CD4-positive, alpha-beta T cell treated with Interferon gamma for 1 hour (primary cell): Measurements from ENCODE around the gene TMC5.
"Not testable (repeated sequence)": the region's sequence is repeated elsewhere in the genome, so short reads cannot be mapped to it uniquely, and the experiment has no call there.

ENCODE experiments used
- DNase-seq: peaks from one replicate; pipeline ENCODE4 v3.0.0-alpha.2; 2020

The TMC5 gene

DNA sequence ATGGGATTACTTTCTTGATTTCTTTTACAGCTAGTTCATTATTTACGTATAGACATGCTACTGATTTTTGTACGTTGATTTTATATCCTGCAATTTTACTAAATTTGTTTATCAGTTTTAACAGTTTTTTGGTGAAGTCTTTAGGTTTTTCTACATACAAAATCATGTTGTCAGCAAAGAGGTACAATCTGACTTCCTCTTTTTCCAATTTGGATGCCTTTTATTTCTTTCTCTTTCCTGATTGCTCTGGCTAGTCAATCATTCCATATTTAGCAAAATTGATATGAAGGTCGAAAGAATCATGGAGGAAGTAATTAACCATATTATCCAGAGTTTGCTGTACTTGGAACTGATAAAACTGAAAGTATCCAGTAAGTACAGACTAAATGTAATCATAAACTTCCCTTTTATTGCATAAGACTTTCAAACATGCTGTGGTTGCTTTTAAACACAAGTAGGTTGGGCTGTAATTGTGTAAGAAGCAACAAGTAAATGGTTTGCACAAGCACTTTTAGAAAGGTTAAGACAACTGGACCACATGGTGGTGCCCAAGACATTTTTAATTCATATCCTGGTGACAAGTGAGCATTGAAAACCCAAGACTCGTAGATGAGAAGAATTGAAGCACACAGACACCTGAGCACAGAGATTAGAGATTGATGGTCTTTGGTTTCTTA, 95.8 kb downstream of the TMC5 start:
- no peak for DNase-seq

DNA sequence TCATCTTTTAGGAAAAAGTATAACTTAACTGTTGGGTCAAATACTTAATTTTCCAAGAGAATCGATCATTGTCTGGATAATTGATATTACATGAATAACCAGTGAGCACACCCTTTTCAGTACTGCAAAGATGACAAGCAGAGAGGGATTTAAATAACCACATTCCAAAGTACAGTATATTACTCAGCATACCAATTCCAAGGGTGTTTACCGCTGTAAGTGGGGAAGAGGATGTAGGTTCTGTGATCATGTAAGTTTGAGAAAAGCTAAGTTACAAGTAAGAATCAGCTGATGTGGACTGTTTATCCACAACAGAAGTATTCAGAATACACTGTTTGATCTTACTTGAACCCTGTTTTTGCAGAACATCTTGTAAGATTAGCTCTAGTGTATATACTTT, 98.1 kb downstream of the TMC5 start:
- DNase-seq = no peak

DNA sequence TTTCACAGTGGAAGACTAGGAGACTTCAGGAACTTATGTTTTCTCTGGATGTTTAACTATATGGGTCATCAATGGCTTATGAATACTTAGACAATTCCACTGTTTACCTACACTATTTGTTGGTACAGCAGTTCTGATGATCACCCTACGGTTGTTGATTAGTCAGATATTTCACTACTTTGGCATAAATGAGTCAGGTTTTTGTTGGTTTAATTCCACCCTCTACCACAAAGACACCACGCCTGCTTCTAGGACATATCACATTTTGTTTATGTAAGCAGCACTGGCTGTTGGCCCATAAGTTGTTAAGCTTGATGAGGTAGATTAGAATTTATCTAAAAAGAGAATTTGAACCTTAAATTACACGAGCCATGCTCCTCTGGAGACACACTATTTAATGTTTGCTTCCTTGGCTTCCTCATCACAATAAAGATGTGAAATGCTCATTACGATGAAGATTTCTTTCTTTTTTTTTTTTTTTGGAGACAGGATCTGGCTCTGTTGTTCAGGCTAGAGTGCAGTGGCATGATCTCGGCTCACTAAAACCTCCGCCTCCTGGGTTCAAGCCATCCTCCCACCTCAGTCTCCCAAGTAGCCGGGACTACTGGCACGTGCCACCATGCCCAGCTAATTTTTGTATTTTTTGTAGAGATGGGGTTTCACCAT, 99.9 kb downstream of the TMC5 start:
- DNase-seq = no peak

DNA sequence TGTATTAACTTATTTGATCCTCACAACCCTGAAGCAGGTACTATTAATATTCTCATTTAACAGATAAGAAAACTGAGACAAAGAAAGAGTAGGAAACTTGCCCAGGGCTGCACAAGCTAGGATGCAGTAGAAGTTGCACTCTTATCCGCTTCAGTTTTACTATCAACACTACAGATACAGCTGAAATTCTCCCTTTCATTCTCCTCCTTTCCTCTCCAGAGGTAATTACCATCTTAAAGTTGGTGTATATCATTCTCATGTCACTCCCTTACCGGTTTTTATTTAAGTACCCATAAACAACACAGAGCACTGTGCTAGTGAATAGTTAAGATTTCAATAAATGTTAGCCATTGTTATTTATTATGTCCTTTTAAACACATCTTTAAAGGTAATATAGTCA, 100.7 kb downstream of the TMC5 start:
- no peak for DNase-seq

DNA sequence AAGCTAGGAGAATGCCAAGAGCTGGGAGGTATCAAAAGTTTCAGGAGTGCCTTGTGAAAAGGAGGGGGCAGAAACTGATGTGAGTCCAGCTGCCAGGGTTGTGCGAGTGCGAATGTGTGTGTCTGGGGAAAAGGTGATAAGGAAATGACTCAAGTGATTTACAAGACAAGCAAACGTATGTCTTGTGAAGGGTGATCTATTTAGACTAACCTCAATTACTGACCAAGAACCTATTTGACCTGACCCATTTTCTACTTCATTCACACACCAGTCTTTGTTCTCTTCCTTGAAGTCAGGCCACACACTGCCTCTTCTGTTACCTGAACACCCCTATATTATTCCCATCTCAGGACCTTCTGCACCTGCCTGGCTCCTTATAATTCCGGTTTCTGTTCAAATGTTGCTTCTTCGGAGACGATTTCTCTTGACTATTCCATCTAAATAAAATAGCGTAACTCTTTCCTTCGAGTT, 103.2 kb downstream of the TMC5 start:
- DNase-seq = no peak

DNA sequence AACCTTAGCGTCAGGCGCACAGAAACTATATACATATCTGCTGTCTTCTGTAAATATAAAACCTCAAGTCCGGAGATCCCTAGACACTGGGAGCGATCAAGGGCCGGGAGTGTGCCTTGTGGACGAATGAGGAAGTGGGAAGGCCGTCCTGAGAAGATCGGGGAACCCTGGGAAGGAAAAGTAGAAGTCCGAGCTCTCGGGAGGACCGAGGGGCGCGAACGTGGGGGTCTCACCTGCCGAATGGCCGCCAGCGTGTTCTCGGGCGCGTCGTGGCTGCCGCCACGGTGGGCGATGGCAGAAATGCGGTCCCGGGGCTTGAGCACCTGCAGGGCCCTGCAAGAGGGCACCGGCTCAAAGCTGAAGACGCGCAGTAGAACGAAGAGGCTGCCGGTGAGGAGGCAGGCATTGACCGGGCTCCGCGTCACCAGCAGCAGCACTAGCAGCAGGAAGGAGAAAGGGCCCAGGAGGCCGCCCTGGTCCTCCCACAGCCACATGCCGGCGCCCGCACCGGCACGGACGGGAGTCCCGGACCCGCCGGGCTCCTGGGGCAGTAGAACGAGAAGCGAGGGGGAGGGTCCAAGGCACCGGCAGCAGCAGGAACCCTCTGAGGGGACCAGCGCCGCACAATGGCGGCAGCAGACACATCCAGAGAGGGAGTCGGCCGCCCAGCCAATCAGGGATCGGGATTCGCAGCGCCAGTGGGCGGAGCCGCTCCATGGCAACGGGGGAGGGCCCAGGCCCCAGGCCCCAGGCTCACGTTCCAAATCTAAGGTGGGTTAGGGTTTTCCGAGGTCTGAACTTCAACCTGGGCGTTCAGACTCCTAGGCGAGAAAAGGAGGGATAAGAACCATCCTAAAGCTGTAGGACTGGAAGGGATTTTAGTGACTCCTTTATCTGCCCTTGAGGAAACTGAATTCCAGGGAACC, 104.1 kb downstream of the TMC5 start, which contains the start of gene GDE1:
Gene GDE1 (minus strand): TSS at position 628 of the 926 bp plus-strand sequence. CDS start 134 bp downstream, at position 494.
- peak; percentile 92 for DNase-seq

DNA sequence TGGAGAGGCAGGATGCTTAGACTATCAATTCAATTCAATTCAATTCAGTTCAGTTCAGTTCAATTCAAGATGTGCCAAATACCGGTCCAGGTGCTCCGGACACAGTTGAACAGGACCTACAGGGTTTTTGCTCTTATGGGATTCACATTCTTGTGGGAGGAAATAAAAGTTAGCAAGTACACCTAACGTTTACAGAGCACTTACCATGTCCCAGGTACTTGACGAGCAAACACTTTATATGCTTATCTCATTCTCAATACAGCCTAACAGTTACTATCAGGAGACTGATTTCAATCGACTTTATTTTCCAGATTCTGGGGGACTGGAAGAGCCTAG, 104.7 kb downstream of the TMC5 start:
- DNase-seq = no peak

DNA sequence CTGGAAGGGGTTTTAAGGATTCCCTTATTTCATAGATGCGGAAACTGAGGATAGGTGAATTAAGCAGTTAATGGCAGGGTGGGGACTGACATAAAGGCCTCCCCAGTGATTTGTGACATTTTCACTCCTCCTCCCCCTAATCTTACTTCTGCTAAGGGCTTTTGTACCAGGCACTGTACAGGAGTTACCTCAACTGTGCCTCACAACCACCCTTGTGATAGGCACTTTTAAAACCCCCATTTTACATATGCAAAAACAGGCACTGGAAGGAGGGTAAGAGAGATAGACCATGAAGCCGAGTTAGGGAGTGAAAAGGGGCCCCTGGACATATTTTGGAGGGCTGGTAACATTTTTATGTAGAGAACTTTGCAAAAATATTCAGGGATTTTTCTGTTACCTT, 105.1 kb downstream of the TMC5 start:
- no peak for DNase-seq

DNA sequence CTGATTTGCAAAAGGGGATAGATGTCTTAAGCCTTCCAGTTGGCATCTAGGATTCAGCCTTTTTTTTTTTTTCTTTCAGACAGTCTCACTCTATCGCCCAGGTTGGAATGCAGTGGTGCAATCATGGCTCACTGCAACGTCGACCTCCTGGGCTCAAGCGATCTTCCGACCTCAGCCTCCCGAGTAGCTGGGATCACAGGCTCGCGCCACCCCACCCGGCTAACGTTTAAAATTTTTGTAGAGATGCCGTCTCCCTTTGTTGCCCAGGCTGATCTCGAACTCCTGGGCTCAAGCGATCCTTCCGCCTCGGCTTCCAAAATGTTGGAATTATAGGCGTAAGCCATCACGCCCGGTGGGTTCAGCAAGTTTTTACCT, 105.5 kb downstream of the TMC5 start:
- DNase-seq = no peak

DNA sequence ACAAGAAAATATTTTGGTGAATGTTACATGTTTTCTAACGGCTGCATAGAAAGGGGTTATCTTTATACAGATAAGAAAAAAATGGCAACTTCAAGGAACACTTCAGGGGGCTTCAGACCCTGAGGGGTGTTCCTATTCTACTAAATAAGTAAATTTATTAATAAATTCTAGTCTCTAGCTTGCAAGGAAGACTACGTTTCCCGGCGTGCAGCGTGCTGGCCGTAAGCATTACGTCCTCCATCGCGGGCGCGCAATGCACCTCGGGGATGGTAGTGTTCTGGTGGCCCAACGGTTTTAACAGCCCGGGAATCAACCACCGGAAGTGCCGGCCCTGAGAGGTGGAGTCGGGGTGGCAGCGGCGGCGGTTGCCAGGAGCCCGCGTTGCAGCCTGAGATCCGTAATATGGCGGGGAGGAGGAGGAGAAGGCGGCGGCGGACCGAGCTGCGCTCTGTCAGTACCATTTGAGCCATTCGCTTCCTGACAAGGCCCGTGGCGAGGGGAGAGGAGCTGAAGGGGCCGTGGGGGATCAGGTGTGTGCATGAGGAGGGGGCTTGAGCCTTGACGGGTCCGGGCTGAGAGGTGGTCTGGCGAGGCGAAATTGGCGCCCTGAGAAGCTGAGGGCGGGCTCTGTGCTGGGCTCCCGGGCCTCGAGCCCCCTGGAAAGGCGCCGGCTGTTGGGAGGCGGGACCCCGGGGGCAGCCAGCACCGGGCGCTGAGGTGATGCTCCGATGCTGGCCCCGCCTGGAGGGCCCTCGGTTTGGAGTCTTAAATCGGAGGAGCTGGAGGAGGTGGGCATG, 106.1 kb downstream of the TMC5 start, which contains the start of gene CCP110:
Gene CCP110 (plus strand): TSS at position 384 of the 797 bp plus-strand sequence. CDS start 3,940 bp downstream, outside the sequence.
- peak; percentile 92 for DNase-seq

DNA sequence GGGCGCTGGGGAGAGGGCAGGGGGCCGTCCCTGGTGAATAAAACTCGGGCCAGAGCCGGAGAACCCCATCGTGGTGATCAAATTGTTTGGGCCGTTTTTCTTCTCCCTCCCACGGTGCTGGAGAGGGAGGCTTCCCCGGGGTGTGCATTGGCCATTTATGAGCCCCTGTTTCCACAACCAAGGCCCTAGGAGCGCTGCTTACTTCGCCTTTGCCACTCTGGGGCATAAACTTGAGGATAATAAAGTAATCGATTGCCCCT, 106.6 kb downstream of the TMC5 start:
- no peak for DNase-seq

DNA sequence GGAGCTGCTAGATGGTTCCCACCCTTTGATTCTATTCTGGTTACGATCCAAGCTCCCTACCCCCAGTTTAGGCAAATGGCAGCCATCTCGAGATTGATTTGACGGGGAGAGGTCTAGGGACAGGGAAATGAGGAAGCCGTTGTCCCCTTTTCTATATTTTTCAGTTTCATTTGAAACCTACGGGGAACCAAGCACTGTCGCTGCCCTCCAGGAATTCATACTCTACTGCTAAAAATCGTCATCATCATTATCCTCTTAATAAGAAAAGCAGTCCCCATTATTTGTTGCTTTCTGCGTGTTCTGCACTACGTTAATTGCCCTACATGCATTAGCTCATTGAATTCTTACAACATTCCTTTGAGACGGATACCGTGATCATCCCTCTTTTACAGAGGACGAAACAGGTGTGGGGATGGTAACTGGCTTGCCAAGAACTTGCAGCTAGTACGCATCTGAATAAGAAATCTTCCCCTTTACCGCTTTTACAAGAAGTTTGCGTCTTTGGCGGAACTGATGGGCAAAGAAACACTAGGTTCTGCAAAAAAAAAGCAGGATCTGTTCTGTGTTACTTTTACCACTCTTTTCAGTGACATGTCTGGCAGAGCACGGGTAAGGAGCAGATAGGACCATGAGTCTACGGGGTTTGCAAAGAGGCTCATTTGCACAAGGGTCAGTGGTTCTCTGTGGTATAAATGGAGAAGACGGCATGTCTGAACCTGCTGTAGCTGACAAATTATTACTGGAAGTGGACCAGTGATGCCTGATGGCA, 107.1 kb downstream of the TMC5 start:
- no peak for DNase-seq

DNA sequence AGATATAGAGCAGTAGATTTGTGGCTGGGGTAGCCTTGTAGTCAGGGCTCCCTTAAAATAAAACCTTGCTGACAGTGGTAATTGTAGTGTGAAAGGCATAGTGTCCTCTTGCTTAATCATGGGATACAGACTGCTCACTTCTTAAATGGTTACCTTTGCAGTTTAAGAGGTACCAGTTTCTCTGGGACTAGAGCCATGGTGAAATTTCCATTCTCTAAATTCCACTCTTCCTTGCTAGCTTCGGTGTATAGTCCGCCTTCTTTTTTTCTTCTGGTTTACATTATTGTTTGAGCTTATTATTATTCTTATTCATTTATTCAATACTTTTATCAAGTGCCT, 107.7 kb downstream of the TMC5 start:
- DNase-seq = no peak

DNA sequence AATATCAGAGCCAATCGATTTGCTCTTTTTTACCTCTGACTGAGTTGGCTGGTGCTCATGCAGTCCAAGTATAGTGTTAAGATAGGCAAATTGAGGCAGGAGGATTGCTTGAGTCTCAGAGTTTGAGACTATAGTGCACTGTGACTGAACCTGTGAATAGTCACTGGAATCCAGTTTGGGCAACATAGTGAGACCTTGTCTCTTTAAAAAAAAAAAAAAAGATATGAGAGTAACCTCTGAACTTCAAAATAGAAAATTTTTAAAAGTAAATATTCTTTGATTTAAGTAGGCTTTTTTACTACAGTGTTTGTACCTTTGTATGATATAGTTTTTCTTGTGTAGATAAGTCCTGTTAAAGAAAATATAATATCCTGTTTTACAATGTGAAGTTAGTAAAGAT, 109.5 kb downstream of the TMC5 start:
- no peak for DNase-seq

DNA sequence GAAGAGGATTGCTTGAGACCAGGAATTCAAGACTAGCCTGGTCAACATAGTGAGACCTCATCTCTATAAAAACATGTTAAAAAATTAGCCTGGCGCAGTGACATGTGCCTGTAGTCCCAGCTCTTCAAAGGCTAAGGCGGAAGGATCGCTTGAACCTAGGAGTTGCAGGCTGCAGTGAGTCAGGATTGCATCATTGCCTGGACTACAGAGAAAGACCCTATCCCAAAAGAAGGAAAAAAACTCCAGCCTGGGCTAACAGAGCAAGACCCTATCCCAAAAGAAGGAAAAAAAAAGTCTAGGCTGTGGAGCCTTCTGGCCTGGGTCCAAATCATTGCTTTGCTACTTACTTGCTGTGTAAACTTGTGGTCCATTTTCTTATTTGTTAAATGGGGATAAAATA, 111.0 kb downstream of the TMC5 start:
- no peak for DNase-seq

DNA sequence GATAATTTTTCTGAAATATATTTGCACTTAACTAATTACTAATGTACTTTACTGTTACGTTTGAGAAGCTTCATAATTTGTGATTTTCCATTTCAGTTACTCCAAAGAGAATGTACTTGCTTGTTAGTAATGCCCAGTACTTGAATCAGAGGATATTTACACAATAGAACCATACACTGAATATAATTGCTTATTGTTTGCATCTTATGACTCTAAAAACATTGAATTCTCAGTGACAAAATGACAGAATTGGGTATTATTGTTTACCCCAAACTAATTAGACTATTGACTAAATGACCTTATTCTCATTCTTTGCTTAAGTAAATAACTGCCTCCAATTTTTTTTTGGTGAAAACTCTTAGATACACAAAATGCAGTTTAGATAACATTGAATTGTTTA, 114.9 kb downstream of the TMC5 start:
- no peak for DNase-seq

DNA sequence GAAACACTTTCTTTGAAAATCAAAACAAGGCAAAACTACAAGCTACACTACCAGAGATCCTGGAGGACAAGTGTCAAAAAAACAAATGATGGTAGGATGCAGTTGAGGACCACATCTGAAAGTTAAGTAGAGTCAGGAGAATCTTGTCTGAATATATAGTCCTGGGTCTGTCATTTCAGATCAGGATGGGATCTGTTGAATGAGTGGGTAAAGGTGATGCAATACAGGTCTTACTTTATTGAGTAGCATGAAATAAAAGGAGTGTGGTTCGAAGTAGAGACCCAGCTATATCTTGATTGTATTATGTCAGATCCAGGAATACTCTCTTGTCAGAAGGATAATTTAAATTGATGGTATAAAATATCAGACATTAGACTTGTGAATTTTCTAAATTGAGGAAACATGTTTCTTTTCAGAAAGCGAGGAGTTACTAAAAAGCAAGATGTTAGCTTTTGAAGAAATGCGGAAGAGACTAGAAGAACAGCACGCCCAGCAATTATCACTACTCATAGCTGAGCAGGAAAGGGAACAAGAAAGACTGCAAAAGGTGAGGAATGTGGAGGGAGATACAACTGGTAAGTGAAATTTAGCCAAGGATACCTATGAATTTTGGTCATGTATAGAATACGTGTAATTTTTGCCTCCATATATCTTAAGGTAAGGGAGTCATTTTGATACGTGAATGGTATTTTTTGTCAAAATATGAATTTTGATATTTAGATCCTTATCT, 122.7 kb downstream of the TMC5 start:
- no peak for DNase-seq

DNA sequence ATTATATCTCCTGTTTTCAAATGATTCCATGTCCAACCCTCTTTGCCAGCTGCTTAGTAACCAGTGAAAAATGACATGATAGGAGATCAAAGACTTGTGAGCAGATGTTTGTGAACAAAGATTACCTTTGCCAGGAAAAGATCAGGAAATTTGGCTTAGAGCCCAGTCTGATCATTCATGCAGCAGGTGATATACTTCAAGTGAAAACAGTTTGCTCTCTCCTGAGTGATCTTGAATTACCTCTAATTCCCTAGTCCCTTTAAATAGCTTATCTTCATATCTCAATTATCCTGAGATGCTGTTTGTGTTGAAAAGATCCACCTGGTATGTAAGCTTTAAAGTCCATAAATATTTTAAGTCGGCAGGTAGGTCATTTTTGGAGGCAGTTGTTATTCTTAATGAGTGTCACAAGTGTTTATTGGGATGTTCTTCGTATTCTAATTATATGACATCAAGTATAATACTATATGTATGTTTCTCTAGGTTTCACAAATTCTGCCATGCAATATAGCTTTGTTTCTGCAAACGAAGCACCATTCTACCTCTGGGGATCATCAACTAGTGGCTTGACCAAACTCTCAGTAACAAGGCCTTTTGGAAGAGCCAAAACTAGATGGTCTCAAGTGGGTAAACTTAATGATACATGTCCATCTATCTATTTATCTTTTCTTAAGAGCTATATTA, 124.6 kb downstream of the TMC5 start:
- no peak for DNase-seq

DNA sequence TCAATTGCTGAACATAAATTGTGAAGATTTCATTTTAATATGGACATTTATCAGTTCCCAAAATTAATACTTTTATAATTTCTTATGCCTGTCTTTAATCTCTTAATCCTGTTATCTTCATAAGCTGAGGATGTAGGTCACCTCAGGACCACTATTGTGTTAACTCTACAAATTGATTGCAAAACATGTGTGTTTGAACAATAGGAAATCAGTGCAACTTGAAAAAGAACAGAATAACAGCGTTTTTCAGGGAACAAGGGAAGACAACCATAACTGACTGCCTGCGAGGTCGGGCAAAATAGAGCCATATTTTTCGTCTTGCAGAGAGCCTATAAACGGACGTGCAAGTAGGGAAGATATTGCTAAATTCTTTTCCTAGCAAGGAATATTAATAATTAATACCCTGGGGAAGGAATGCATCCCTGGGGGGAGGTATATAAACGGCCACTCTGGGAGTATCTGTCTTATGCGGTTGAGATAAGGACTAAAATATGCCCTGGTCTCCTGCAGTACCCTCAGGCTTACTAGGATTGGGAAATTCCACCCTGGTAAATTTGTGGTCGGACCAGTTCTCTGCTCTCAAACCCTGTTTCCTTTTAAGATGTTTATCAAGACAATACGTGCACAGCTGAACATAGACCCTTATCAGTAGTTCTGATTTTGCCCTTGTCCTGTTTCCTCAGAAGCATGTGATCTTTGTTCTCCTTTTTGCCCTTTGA, 125.8 kb downstream of the TMC5 start:
- DNase-seq = not testable (repeated sequence)

DNA sequence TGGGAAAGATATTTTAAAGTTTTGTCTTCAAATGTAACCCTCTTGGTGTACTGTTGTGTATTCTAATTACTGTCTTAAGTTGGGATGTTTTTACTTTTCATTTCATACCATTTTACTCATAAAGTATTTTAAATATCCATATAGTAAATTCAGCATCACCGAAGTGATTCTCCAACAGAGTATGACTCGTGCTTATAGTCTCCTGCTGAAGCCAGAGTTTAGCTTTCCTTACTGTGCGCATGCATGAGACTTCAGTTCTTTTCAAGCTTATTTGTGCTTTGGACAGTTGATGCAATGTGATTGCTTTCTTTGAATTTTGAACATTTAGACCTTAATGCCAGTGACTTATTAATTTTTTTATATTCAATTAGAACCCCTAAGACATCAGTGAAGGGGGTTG, 130.5 kb downstream of the TMC5 start:
- DNase-seq = no peak
